HEK293 (cell line): ENCODE data around the gene ZNF423.

Source experiments
- HOXD13 ChIP-seq: sonication (generic); formaldehyde crosslinking; IDR thresholded peaks from 2 replicates; pipeline ENCODE4 v1.8.0; 2022; ENCODE audit warnings: missing genetic modification reagents, borderline replicate concordance
- ZNF19 ChIP-seq: fragments of 450-650 bp; formaldehyde crosslinking; IDR thresholded peaks from 2 replicates; pipeline ENCODE4; 2016; ENCODE audit warnings: missing biosample characterization, missing genetic modification characterization, low read depth
- ZNF223 ChIP-seq: fragments of 450-650 bp; formaldehyde crosslinking; IDR thresholded peaks from 2 replicates; pipeline ENCODE4 v1.5.1; 2016; ENCODE audit warnings: missing biosample characterization, missing genetic modification characterization
- ZNF830 ChIP-seq: fragments of 450-650 bp; IDR thresholded peaks from 2 replicates; pipeline ENCODE4 v1.5.0; 2018; ENCODE audit warnings: missing biosample characterization, missing genetic modification characterization, low read depth, mild to moderate bottlenecking, moderate library complexity
- TF ChIP-seq, protein P1 (sequence below): fragments of 450-650 bp; formaldehyde crosslinking; IDR thresholded peaks from 2 replicates; pipeline ENCODE4 v1.5.1; 2016; ENCODE audit warnings: missing biosample characterization, missing genetic modification characterization

DNA sequence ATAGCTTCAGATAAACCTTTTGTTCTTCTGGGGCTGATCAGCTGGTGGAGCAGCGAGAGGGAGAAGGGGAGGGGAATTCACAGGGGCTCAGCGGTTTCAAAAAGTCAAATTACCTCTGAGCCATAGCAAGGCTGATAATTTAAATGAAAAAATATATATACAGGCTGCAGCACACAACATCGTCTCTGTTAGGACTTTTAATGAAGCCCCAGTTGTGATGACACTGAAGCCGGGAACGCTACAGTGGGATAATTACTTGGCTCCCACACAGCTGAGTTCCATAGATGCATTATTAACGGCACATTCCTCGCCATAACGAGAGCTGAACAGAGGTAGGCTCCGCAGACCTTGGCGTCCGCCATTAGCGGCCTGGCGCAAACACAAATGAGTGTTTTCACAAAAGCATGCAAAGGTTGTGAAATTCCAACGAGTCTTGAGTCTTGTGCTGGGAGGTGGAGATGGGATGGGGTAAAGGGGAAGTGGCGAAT lies 266.3 kb downstream of the ZNF423 start:
- no peak for TF ChIP-seq HOXD13 (CRISPR knock-in tag)
- TF ChIP-seq ZNF223: no peak
- TF ChIP-seq, protein P1, sequence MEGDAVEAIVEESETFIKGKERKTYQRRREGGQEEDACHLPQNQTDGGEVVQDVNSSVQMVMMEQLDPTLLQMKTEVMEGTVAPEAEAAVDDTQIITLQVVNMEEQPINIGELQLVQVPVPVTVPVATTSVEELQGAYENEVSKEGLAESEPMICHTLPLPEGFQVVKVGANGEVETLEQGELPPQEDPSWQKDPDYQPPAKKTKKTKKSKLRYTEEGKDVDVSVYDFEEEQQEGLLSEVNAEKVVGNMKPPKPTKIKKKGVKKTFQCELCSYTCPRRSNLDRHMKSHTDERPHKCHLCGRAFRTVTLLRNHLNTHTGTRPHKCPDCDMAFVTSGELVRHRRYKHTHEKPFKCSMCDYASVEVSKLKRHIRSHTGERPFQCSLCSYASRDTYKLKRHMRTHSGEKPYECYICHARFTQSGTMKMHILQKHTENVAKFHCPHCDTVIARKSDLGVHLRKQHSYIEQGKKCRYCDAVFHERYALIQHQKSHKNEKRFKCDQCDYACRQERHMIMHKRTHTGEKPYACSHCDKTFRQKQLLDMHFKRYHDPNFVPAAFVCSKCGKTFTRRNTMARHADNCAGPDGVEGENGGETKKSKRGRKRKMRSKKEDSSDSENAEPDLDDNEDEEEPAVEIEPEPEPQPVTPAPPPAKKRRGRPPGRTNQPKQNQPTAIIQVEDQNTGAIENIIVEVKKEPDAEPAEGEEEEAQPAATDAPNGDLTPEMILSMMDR (tag by site-specific recombination): no peak
- no peak for TF ChIP-seq ZNF19 (tag by site-specific recombination)
- TF ChIP-seq ZNF830 (tag by site-specific recombination): no peak
